IMR-90 (cell line): ENCODE measurements around the gene PTCD2.
"Not testable (repeated sequence)": the region's sequence is repeated elsewhere in the genome, so short reads cannot be mapped to it uniquely, and the experiment has no call there.

Experiments used
- BHLHE40 ChIP-seq: fragments of 150-350 bp; IDR thresholded peaks from 2 replicates; pipeline ENCODE4 v1.6.1; 2016; ENCODE audit warnings: mild to moderate bottlenecking, low read depth, low read length
- CEBPB ChIP-seq: IDR thresholded peaks from 2 replicates; pipeline ENCODE4 v1.6.1; 2012; ENCODE audit warnings: low read depth, low read length, improper control_type of control experiment
- FOS ChIP-seq: fragments of 150-350 bp; IDR thresholded peaks from 2 replicates; pipeline ENCODE4 v1.6.1; 2016; ENCODE audit warnings: low read depth, low read length
- MAZ ChIP-seq: IDR thresholded peaks from 2 replicates; pipeline ENCODE4 v1.6.1; 2012; ENCODE audit warnings: low read depth, mild to moderate bottlenecking, low read length, improper control_type of control experiment, moderate library complexity, borderline replicate concordance
- MXI1 ChIP-seq: IDR thresholded peaks from 2 replicates; pipeline ENCODE4 v1.6.1; 2012; ENCODE audit warnings: low read depth, mild to moderate bottlenecking, low read length, moderate library complexity, borderline replicate concordance
- NFE2L2 ChIP-seq: fragments of 150-350 bp; IDR thresholded peaks from 2 replicates; pipeline ENCODE4 v1.6.1; 2016; ENCODE audit warnings: low read depth, mild to moderate bottlenecking, low read length
- POLR2A ChIP-seq: IDR thresholded peaks from 2 replicates; pipeline ENCODE4 v1.6.1; 2012; ENCODE audit warnings: mild to moderate bottlenecking, low read depth, low read length
- RAD21 ChIP-seq: IDR thresholded peaks from 2 replicates; pipeline ENCODE4 v1.6.1; 2012; ENCODE audit warnings: low read length, improper control_type of control experiment
- RFX5 ChIP-seq: IDR thresholded peaks from 2 replicates; pipeline ENCODE4 v1.8.0; 2012; ENCODE audit warnings: low read depth, mild to moderate bottlenecking, low read length, moderate library complexity
- SMC3 ChIP-seq: fragments of 150-350 bp; IDR thresholded peaks from 2 replicates; pipeline ENCODE4 v1.6.1; 2016; ENCODE audit warnings: low read depth, mild to moderate bottlenecking, antibody characterized with exemption, low read length, moderate library complexity
- TF ChIP-seq, protein P1 (sequence below): conservative IDR thresholded peaks from 2 replicates; pipeline ENCODE4 v1.5.1; 2012; ENCODE audit warnings: mild to moderate bottlenecking, low read depth, low read length, improper control_type of control experiment
- TF ChIP-seq, protein P2 (sequence below): fragments of 150-350 bp; IDR thresholded peaks from 2 replicates; pipeline ENCODE4 v1.6.1; 2017; ENCODE audit warnings: mild to moderate bottlenecking, antibody characterized with exemption, low read length, low read depth

DNA sequence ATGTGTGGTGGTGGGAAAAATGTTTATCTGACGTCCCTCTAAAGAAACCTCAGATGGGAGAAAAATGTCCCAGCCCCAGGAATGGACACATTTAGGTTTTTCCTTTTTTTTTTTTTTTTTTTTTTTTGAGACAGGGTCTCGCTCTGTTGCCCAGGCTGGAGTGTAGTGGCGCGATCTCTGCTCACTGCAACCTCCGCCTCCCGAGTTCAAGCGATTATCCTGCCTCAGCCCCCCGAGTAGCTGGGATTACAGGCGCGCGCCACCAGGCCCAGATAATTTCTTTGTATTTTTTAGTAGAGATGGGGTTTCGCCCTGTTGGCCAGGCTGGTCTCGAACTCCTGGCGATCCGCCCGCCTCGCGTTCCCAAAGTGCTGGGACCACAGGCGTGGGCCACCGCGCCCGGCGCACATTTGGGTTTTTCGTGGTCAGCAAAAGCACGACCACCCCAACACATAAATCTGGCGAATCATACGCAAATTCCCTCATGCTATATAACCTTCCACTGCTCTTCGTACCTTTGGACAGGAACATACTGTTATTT is 668 bp upstream of the PTCD2 start:
- TF ChIP-seq MAZ, SMC3, POLR2A, BHLHE40, NFE2L2, CEBPB, RFX5, RAD21, MXI1, FOS: not testable (repeated sequence)
- TF ChIP-seq, protein P1, sequence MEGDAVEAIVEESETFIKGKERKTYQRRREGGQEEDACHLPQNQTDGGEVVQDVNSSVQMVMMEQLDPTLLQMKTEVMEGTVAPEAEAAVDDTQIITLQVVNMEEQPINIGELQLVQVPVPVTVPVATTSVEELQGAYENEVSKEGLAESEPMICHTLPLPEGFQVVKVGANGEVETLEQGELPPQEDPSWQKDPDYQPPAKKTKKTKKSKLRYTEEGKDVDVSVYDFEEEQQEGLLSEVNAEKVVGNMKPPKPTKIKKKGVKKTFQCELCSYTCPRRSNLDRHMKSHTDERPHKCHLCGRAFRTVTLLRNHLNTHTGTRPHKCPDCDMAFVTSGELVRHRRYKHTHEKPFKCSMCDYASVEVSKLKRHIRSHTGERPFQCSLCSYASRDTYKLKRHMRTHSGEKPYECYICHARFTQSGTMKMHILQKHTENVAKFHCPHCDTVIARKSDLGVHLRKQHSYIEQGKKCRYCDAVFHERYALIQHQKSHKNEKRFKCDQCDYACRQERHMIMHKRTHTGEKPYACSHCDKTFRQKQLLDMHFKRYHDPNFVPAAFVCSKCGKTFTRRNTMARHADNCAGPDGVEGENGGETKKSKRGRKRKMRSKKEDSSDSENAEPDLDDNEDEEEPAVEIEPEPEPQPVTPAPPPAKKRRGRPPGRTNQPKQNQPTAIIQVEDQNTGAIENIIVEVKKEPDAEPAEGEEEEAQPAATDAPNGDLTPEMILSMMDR, result not testable (repeated sequence)
- TF ChIP-seq, protein P2, sequence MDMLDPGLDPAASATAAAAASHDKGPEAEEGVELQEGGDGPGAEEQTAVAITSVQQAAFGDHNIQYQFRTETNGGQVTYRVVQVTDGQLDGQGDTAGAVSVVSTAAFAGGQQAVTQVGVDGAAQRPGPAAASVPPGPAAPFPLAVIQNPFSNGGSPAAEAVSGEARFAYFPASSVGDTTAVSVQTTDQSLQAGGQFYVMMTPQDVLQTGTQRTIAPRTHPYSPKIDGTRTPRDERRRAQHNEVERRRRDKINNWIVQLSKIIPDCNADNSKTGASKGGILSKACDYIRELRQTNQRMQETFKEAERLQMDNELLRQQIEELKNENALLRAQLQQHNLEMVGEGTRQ, result not testable (repeated sequence)
